Measurements from ENCODE around the gene FIGN.

Gene FIGN

DNA sequence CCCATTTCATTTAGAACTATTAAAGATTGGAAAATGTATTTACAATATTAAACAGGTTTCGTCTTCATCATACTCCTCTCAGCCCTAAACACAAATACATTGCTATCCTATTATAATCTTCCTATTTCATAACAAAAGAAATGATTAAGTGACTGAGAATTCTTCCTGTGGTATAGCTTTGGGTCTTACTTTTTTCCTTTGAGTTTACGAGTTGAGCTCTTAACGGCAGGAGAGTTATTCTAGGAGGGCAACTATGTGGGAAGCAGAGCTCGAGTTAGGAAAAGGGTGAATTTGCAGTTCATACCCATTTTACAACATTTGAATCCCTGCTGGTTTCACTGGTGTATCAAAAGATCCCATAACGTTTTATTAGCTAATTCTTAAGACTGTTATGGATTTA is 105.0 kb downstream of the FIGN start:
- DNase-seq (ENCODE audit: low spot score) = no peak
- Histone ChIP-seq H3K4me3 (no peak overlapping the region), H3K27ac (no peak overlapping the region)
- TF ChIP-seq CTCF (IDR thresholded peaks at IDR 0.05) = no peak

GRCh38 chr2:163626639-163627109 is 109.1 kb downstream of the FIGN start:
- no peak overlapping the region for H3K27ac ChIP-seq
- TF ChIP-seq CTCF (IDR thresholded peaks at IDR 0.05) = no peak
- no peak for DNase-seq (ENCODE audit: low spot score)

GRCh38 chr2:163626208-163626607 is 109.6 kb downstream of the FIGN start:
- Histone ChIP-seq H3K4me3 (no peak overlapping the region), H3K27ac (no peak overlapping the region)
- TF ChIP-seq CTCF (IDR thresholded peaks at IDR 0.05) = no peak
- no peak for DNase-seq (ENCODE audit: low spot score)

More at GRCh38 chr2:163626639-163627109, 109.1 kb downstream of the FIGN start:
- no peak overlapping the region for H3K4me3 ChIP-seq

DNA sequence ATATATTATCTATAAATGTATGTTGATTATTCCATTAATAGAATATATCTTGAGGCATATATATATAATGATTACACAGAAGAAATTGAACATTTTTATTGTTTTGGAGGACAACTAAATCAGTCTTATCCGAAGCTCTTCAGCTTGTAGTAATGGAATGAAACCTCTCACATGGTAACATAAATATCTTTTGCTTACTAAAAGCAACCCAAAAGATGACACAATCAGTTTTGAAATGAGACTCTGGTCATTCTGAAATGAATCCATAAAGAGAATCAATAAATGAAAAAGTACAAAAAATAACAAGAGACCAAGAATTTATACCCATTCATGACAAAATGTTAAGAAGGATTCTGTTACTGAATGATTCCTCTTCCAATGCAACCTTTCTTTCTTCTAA is 110.2 kb downstream of the FIGN start:
- H3K27ac ChIP-seq = no peak overlapping the region

DNA sequence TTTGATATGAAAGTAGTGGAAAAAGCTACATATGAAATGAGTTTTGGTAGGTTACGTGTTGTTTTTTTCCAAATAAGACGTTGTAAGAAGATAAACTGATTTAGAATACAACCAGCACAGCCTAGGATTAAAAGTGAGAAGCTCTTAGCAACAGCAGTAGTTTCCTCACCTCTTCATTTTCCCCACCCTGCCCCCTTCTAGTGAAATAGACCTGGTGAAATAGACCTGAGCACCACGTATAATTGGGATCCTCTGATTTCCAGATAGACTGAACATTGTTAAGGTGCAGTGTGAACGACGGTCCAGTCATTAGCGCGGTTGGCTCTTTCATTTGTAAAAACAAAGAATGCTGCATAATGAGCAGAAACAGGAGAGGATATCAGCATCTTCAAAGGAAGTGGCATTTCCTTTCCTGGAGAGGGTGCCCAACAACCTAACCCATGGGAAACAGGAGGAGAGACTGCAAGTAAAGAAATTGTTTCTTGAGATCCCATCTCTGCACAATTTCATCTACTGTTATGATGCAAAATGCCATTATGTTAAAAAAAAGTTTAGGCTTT is 114.3 kb downstream of the FIGN start:
- Histone ChIP-seq H3K4me3 (no peak overlapping the region), H3K27ac (no peak overlapping the region)
- DNase-seq (ENCODE audit: low spot score) = no peak
- TF ChIP-seq CTCF (IDR thresholded peaks at IDR 0.05) = no peak

More for the DNA sequence above, 110.2 kb downstream of the FIGN start:
- DNase-seq (ENCODE audit: low spot score) = no peak
- TF ChIP-seq CTCF (IDR thresholded peaks at IDR 0.05) = no peak
- no peak overlapping the region for H3K4me3 ChIP-seq

- DNase-seq (ENCODE audit: low spot score) = no peak
- Histone ChIP-seq H3K27ac (no peak overlapping the region), H3K4me3 (no peak overlapping the region)
- TF ChIP-seq CTCF (IDR thresholded peaks at IDR 0.05) = no peak
Measured at GRCh38 chr2:163617517-163617916, 118.3 kb downstream of the FIGN start.

- no peak for DNase-seq (ENCODE audit: low spot score)
- TF ChIP-seq CTCF (IDR thresholded peaks at IDR 0.05) = no peak
- Histone ChIP-seq H3K27ac (no peak overlapping the region), H3K4me3 (no peak overlapping the region)
Measured at GRCh38 chr2:163613266-163613731, 122.5 kb downstream of the FIGN start.
